Jurkat, Clone E6-1 (cell line): ENCODE results near the gene CPN1. TPM values are rescaled to one million over a fixed set of nuclear protein-coding genes. Genes with fewer than 3 reads are reported as not detected.
"Not testable (repeated sequence)": the region's sequence is repeated elsewhere in the genome, so short reads cannot be mapped to it uniquely, and the experiment has no call there.

ENCODE experiments used
- DNase-seq: peaks from one replicate; pipeline ENCODE4 v3.0.0-alpha.2; 2011; ENCODE audit warnings: low read depth, low spot score
- H3K4me3 ChIP-seq: 2 replicates; pipeline ENCODE4 v1.5.1; 2011; ENCODE audit warnings: mild to moderate bottlenecking, low read length, control low read depth, moderate library complexity
- polyA plus RNA-seq: library from polyadenylated mRNA; unstranded; fragments of >200 nt; gene quantifications from one replicate; pipeline ENCODE4 v1.2.1, GENCODE V29; 2012; ENCODE audit warnings: missing spikeins; ENCODE audit not compliant: insufficient read length, insufficient read depth

CPN1 gene
- polyA plus RNA-seq, result not detected

DNA sequence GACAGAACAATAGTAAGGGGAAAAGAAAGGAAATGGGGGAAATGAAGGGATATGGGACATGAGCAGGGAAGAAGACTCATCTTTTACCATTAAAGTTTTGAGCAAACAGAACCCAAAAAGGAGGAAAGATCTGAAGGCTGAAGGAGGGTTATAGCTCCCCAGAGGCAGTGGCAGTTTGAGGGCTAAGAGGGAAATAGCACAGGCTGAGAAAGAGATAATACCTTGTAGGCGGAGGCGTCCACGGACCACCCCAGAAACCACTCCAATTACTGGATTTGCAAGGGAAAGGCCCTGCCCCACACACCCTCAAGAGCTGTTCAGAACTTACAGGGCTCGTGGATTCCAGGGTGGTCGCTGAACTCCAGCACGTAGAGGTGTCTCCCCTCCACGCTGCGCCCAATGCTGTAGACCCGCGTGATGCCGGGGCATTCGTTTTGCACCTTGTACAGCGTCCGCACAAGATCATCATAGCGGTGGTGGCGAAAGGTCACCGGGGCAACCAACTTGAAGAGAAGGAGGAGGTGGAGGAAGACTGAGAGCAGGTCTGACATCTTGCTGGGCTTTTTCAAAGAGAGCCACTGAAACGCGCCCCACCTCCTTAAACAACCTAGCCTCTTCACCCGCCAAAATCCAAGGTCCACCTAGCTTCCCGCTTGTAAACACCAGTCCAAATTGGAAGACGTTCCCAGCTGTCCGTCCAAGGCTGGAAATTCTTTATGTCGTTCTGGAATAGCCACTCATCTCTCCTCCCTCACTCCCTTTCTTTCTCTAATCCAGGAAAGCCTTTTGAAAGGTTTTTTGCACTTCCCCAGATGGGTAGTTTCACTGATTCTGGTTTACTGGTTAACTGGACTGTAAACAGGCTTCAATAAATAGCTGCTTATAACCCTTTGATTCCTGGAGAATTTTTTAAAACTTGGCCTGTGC, at the start of gene CPN1:
Gene CPN1 (minus strand): TSS at position 795 of the 927 bp plus-strand sequence. CDS start 244 bp downstream, at position 551.
- no peak within 1 kb of the TSS for H3K4me3 ChIP-seq
- DNase-seq, result no peak

DNA sequence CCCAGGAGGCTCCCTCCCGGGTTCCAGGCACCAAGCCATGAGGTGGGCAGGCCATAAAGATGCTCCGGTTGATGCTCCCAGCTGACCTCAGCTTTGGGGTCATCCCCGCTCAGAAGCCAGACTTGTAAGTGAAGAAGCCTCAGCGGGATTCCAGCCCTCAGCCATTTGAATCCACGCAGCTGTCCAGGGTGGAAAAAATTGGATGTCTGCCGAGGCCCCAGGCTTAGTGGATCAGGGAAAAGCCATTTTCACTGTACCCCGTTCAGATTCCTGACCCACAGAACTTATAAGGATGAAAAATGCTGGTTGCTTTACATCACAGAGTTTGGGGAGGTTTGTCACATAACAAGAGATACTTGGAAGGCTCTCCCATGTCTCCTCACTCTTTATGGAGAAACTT, 49.2 kb upstream of the CPN1 start:
- no peak overlapping the region for H3K4me3 ChIP-seq
- DNase-seq, result no peak

DNA sequence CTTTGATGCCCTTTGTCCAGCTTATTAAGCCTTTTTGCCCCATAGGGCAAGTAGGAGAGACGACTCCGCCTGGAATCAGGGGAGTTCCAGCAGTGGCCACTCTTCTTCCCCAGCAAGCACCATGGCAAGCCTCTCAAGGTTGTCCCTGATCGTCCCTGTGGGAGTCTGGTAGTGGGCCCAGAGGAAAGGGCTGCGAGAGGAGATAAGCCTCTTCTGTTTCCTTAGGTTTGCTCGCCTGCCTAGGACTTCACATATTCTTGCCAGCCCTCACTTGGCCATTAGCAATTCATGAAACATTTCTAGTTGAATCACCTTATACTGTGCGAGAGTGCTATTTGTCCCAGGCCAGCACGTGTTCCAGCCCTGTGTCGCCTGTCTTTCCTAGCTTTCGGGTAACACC, 47.8 kb upstream of the CPN1 start:
- no peak for DNase-seq
- H3K4me3 ChIP-seq, result no peak overlapping the region

DNA sequence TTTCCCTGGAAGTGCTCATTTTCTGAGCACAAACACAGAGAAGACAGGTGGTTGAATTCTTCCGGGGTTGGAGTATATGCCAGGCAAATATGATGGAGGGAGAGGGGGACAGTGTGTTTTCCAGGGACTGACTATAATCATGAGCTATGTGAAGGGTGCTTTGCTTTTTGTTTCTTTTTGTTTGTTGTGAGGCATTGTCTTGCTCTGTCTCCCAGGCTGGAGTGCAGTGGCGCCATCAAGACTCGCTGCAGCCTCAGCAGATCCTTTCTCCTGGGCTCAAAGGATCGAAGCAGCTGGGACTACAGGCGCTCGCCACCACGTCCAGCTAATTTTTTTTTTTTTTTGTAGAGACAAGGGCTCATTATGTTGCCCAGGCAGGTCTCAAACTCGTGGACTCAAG, 47.3 kb upstream of the CPN1 start:
- no peak overlapping the region for H3K4me3 ChIP-seq
- no peak for DNase-seq

DNA sequence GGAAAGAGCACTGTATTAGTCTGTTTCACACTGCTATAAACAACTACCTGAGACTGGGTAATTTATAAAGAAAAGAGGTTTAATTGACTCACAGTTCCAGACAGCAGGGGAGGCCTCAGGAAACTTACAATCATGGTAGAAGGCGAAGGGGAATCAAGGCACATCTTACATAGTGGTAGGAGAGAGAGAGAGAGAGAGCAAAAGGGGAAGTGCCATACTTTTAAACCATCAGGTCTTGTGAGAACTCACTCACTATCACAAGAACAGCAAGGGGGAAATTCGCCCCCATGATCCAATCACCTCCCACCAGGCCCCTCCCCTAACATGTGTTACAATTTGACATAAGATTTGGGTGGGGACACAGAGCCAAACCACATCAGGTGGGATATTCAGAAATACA, 43.7 kb upstream of the CPN1 start:
- not testable (repeated sequence) for DNase-seq, H3K4me3 ChIP-seq

DNA sequence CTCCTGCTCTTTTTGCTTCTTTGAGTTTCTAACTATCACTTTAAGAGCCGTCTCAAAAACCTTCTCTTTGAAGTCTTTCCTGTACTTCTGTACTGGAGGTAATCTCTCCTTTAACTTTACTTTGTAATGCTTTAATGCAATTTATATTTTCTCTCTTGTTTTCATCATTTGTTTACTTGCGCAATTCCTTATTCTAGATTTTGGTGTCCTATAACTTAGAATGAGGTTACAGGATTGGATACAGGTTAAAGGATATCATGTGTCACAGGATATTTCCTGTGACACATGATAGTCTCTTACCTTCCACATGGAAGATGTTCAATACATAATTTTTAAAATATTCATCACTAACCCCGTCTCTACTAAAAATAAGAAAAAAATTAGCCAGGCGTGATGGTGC, 42.4 kb upstream of the CPN1 start:
- no peak for DNase-seq
- H3K4me3 ChIP-seq, result no peak overlapping the region

DNA sequence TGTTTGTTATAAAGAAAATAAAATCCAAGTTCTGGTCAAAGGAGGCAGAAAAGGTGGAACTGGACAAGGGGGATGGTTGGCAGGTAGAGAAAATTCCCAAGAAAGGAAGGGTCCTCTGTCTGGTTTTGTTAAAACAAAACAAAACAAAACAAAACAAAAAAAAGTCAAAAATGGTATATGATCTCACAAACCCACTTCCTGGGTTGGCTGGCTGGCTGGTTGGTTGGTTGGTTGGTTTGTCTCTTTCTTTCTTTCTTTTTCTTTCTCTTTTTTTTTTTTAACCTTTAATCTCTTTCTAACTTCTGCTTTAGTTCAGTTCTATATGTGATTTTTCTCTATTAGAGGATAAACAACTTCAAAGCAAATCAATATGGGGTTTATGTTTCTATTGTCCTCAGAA, 41.1 kb upstream of the CPN1 start:
- no peak overlapping the region for H3K4me3 ChIP-seq
- peak; percentile 18 for DNase-seq

DNA sequence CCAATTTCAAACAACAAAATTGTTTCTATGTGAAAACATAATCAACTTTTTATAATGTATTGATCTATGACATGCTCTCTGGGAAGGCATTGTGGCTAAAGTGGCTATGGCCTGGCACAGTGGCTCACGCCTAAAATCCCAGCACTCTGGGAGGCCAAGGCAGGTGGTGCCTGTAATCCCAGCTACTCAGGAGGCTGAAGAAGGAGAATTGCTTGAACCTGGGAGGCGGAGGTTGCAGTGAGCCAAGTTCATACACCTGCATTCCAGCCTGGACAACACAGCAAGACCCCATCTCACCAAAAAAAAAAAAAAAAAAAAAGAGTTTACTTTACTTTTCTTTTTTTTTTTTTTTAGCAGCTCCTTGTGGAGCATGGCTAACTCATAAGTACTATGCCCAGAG, 38.9 kb upstream of the CPN1 start:
- DNase-seq, result no peak
- H3K4me3 ChIP-seq, result no peak overlapping the region

DNA sequence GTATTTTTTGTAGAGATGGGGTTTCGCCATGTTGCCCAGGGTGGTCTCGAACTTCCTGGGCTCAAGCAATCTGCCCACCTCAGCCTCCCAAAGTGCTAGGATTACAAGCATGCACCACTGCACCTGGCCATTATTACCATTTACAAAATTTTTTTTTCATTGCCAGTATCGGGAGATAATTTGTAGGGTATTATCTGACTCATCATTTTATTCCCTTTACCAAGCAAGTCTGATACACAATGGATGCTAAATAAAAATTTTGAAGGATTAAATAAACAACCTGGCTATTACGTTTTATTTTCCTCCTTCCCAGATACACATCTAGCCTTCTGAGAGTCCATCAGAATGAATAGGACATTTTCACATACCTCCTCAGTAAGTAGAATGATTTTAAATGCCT, 38.1 kb upstream of the CPN1 start:
- no peak for DNase-seq
- no peak overlapping the region for H3K4me3 ChIP-seq

DNA sequence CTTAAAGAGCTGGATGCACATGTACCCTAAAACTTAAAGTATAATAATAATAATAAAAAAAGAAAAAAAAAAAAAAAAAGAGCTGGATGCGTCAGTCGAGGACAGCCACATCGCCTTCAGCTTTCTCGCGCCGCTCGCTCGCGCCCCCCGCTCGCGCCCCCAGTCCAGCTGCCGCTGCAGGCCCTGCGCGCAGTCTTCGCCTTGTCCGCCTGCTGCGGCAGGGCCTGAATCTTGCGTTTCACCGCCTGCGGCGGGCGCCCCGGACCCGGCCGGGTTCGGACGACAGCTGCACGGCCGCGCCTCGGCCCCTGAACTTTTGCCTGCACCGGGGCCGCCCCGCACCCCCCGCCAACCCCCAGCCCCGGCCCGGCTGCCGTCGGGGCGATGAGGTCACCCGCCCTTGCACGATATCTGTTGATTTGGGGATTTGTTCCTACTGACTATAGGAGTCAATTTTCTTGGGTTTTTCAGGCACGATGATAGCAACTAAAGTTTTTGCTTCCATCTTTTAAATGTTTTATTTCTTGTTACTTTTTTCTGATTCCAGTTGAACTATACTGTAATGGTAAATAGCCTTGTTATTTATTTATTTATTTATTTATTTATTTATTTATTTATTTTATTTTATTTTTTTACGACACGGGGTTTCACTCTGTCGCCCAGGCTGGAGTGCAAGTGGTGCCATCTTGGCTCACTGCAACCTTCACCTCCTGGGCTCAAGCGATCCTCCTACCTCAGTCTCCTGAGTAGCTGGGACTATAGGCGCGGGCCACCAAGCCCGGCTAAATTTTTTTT, 33.5 kb upstream of the CPN1 start:
- H3K4me3 ChIP-seq, result no peak overlapping the region
- no peak for DNase-seq

DNA sequence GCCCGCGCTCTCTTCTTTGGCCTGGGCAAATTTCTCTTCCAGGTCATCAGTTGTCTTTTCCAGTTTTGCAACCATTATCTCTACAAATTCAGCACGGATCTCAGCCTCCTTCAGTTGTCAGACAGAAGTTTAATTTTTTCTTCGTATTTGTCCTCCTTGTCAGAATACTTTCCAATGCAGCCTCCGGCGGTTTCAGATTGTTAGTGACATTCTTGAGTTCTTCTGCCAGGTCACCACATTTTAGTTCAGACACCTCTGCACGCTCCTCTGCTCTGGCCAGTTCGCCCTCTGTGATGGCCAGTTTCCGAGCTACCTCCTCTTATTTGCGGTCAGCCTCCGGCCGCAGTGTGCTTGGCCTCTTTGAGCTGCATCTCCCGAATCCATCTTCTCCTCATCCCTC, 32.8 kb upstream of the CPN1 start:
- DNase-seq, result no peak
- H3K4me3 ChIP-seq, result no peak overlapping the region

DNA sequence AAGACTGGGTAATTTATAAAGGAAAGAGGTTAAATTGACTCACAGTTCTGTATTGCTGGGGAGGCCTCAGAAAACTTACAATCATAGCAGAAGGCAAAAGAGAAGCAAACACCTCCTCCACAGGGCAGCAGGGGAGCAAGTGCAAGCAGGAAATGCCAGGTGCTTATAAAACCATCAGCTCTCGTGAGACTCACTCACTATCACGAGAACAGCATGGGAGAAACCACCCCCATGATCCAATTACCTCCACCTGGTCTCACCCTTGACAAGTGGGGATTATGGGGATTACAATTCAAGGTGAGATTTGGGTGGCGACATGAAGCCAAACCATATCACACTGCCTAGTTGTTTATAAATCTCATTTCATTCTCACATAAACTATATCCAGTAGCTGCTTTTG, 28.0 kb upstream of the CPN1 start:
- peak; percentile 27 for DNase-seq
- no peak overlapping the region for H3K4me3 ChIP-seq

DNA sequence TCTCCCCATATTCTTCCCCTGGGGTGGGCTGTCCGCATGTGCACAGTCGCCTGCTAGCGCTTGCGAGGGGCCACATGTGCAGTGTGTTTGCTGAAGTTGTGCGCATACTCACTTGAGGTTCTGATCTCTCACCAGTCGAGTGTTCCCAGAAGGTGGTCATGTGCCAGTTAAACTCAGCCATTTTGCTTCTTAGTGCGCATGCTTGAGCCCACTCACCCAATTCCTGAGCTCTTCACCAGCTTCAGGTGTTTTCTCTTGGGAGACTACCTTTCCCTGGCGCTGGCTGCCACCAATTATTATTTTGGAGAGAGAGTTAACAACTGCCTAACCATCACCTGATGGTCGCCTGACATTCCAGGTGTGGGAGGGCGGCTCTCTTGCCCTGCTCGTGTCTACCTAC, 25.2 kb upstream of the CPN1 start:
- DNase-seq, result no peak
- no peak overlapping the region for H3K4me3 ChIP-seq

DNA sequence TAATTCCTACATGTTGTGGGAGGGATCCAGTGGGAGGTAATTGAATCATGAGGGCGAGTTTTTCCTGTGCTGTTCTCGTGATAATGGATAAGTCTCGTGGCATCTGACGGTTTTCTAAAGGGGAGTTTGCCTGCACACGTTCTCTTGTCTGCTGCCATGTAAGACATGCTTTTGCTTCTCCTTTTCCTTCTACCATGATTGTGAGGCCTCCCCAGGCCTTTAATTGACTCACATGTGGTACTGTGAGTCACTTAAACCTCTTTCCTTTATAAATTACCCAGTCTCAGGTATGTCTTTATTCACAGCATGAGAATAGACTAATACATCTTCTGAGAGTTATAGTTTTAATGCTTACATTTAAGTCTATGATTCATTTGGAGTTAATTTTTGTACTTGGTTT, 22.6 kb upstream of the CPN1 start:
- no peak overlapping the region for H3K4me3 ChIP-seq

DNA sequence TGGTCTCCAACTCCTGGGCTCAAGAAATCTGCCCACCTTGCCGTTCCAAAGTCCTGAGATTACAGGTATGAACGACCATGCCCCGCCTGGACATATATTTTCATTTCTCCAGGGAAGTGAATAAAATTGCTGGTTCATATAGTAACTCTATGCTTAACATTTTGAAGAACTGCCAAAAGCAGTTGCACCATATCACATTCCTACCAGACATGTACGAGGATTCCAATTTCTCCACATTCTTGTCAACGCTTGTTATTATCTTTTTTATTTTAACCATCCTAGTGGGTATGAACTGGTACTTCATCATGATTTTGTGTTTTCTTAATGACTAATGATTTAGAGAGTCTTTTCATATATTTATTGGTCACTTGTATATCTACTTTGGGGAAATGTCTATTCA, 21.9 kb upstream of the CPN1 start:
- DNase-seq, result no peak
- H3K4me3 ChIP-seq, result no peak overlapping the region

More for the DNA sequence above, 22.6 kb upstream of the CPN1 start:
- no peak for DNase-seq

DNA sequence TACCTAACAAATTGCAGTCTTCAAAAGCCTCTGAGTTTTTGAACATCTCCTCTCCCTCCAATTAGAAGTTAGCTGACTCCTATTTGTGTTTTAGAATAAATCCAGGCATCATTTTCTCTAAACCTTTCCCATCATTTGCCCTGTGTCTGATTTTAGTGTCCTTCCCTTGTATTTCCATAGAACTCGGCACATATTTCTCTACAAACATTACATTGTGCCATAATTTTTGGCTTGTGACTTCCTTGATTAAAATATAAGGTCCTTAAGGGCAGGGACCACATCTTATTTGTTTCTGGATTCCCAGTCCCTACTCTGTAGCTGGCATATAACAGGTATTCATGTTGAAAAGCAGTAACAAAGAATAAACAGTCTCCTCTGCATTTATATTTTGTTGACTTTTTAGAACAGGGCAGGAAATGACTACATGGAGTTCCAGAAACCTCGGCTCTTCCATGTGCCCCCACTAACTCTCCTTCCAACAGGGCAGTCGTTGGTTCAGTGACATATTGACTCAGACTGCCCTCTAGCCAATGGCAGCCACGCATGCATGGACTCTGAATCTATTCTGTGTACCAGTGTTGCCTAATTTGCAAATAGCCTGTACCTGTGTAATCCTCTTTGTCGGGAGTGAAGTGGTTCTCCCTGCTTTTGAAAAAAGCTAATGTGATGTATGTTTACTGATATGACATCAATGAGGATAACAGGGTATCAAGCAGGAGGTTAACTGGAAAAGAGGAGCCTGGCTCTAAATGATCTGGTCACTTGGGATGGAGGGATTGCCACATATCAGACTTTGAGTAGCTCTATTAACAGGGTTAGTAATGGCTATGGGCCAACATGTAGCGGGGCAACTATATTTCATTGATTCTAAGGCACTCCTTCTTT, 19.8 kb upstream of the CPN1 start:
- DNase-seq, result no peak
- H3K4me3 ChIP-seq, result no peak overlapping the region

DNA sequence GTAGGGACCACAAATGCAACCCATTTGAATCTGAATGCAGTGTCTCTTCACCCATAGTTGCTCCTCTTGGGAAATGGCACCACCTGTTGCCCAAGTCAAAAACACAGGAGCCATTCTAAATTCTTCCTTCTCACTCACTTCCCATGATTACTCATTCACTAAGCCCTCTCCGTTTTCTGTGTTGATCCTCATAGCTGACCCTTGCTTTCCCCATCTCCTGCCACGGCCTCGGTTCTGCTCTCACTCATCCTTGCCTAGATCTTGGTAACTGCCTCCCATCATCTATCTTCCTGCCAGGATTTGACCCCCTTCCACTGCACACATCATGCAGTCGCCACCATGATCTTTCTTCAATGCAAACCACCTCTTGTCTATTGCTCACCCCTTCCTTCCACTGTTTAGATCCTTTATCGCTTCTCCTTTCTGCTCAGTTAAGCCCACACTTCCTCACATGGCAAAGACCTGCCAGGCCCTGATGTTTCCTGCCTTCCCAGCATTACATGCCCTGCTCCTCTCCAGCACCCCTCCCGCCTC, 19.0 kb upstream of the CPN1 start:
- DNase-seq, result no peak
- H3K4me3 ChIP-seq, result no peak overlapping the region

DNA sequence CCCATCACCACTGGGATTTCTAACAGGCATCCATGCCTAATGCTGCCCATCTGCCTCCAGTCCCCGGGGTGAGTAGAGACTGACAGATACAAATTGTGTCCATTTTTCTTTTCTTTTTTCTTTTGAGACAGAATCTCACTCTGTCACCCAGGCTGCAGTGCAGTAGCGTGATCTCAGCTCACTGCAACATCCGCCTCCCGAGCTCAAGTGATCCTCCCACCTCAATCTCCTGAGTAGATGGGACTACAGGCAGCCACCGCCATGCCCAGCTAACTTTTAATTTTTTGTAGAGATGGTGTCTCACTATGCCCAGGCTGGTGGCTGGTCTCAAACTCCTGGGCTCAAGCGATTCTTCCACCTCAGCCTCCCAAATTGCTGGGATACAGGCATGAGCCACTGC, 7.6 kb upstream of the CPN1 start:
- no peak overlapping the region for H3K4me3 ChIP-seq
- no peak for DNase-seq

DNA sequence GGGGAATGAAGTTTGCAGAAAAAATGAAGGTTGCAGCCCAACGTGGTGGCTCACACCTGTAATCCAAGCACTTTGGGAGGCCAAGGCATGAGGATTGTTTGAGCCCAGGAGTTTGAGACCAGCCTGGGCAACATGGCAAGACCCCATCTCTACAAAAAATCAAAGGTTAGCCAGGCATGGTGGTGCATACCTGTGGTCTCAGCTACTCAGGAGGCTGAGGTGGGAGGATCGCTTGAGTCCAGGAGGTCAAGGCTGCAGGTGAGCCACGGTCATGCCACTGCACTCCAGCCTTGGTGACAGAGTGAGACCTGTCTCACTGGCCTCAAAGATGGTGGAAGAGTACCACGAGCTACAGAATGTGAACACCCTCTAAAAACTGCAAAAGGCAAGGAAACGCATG, 5.0 kb upstream of the CPN1 start:
- not testable (repeated sequence) for DNase-seq, H3K4me3 ChIP-seq
